OCI-LY7 (cell line): ENCODE measurements around the gene NTRK3.

Experiments
- CTCF ChIP-seq: fragments of 200-600 bp; sonication (generic); conservative IDR thresholded peaks from 2 replicates; pipeline ENCODE4 v1.5.1; 2014; ENCODE audit warnings: mild to moderate bottlenecking, antibody characterized with exemption, low read length, moderate library complexity, mixed read lengths
- EZH2phosphoT487 ChIP-seq: fragments of 200-600 bp; sonication (generic); IDR thresholded peaks from 2 replicates; pipeline ENCODE4 v1.6.1; 2018; ENCODE audit warnings: low read depth, borderline replicate concordance, mild to moderate bottlenecking, mixed run types, antibody characterized with exemption, low read length, moderate library complexity, mixed read lengths

GRCh38 chr15:88155310-88155709 is 101.2 kb downstream of the NTRK3 start:
- TF ChIP-seq CTCF (no peak), EZH2phosphoT487 (no peak)
